Natural killer cell treated with Interleukin-12 subunit alpha and Interleukin-12 subunit beta and Interleukin-15 and Interleukin-18, amount 100 ng/mL, for 72 hours (primary cell): ENCODE data around the gene C2CD4C. TPM values are rescaled to one million over a fixed set of nuclear protein-coding genes. Genes with fewer than 3 reads are reported as not detected.
"Not testable (repeated sequence)": the region's sequence is repeated elsewhere in the genome, so short reads cannot be mapped to it uniquely, and the experiment has no call there.

ENCODE experiments used
- ATAC-seq, 2 donors: fragments of 150-1000 bp; cut with Tn5 transposase in 1 of 2; sonication (Bioruptor Pico), chemical (Tn5 transposase) in 1 of 2; 2 replicates each; pipeline ENCODE4 v1.10.0; 2021
- DNase-seq: peaks from one replicate; pipeline ENCODE4 v3.0.0; 2022; ENCODE audit warnings: low spot score
- H3K27ac Mint-ChIP-seq, 2 donors: 1 replicate in 1 of 2; 2 replicates in 1 of 2; pipeline ENCODE4 v1.8.0; 2022; ENCODE audit warnings: mixed read lengths in 2 of 2, mild to moderate bottlenecking in 1 of 2, moderate library complexity in 1 of 2
- H3K27me3 Mint-ChIP-seq, 2 donors: 1 replicate in 1 of 2; 2 replicates in 1 of 2; pipeline ENCODE4 v1.8.0; 2022; ENCODE audit warnings: mixed read lengths in 2 of 2
- H3K36me3 Mint-ChIP-seq: one replicate; pipeline ENCODE4 v1.8.0; 2022; ENCODE audit warnings: mixed read lengths
- H3K4me1 Mint-ChIP-seq, 2 donors: 1 replicate in 1 of 2; 2 replicates in 1 of 2; pipeline ENCODE4 v1.8.0; 2022; ENCODE audit warnings: low read depth in 2 of 2, mixed read lengths in 2 of 2, mild to moderate bottlenecking in 1 of 2
- H3K4me3 Mint-ChIP-seq: one replicate; pipeline ENCODE4 v1.8.0; 2022; ENCODE audit warnings: mixed read lengths
- H3K9me3 Mint-ChIP-seq: 2 replicates; pipeline ENCODE4 v1.8.0; 2022; ENCODE audit warnings: mixed read lengths
- total RNA-seq, 2 donors: library from RNA; stranded (reverse); gene quantifications; one replicate each; pipeline ENCODE4 v1.2.3, GENCODE V29; 2022

C2CD4C gene
- total RNA-seq, 2 donors from 2014 or later: not detected

DNA sequence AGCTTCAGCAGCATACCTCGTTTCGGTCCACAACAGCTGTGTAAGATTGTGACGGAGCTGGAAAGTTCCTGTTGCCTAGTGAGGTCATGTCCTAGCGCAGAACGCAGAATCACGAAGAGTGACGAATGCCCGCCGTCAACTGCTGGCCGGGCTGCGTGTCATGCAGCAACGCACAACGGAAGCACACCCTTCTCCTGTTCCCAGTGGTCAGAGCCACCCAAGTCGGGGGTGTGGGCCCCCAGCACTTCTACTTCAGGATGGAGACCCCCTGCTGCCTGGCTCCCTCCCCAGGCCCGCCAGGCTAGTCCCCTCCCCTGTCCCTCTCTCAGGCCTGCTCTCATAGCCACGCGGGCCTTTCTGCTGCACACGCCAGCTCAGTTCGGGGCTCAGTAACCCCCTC lies 25.9 kb downstream of the C2CD4C start:
- ATAC-seq: no peak
- Mint-ChIP-seq H3K4me3 (no peak overlapping the region), H3K27me3 (peaks cover 31 to 53% of the 10 kb centered on the region in 2 donors), H3K4me1 (peaks cover 3 to 5% of the 10 kb centered on the region in 2 donors), H3K9me3 (no peaks in the 10 kb centered on the region), H3K27ac (no peak overlapping the region), H3K36me3 (no peaks in the 10 kb centered on the region)
- no peak for DNase-seq

- not testable (repeated sequence) for H3K9me3 Mint-ChIP-seq, H3K27ac Mint-ChIP-seq, DNase-seq, H3K36me3 Mint-ChIP-seq, ATAC-seq, H3K4me1 Mint-ChIP-seq
- peak overlapping the region; percentile 5 for H3K4me3 Mint-ChIP-seq
- peaks cover 33 to 51% of the 10 kb centered on the region in 2 donors for H3K27me3 Mint-ChIP-seq
These were observed 26.4 kb downstream of the C2CD4C start for GRCh38 chr19:382578-382977.

- not testable (repeated sequence) for H3K36me3 Mint-ChIP-seq, H3K4me3 Mint-ChIP-seq, H3K27ac Mint-ChIP-seq, H3K9me3 Mint-ChIP-seq, DNase-seq, ATAC-seq, H3K4me1 Mint-ChIP-seq
- peaks cover 30 to 46% of the 10 kb centered on the region in 2 donors for H3K27me3 Mint-ChIP-seq
These were observed 27.0 kb downstream of the C2CD4C start for GRCh38 chr19:381901-382300.

GRCh38 chr19:380618-381219 lies 28.2 kb downstream of the C2CD4C start:
- H3K4me1 Mint-ChIP-seq, H3K9me3 Mint-ChIP-seq, ATAC-seq, H3K36me3 Mint-ChIP-seq, DNase-seq, H3K4me3 Mint-ChIP-seq, H3K27ac Mint-ChIP-seq: not testable (repeated sequence)
- H3K27me3 Mint-ChIP-seq: peaks cover 25 to 38% of the 10 kb centered on the region in 2 donors

GRCh38 chr19:379796-380195 lies 29.2 kb downstream of the C2CD4C start:
- H3K27me3 Mint-ChIP-seq: peaks cover 24 to 36% of the 10 kb centered on the region in 2 donors
- ATAC-seq (no peak), DNase-seq (no peak)
- H3K4me3 Mint-ChIP-seq: no peak overlapping the region
- no peaks in the 10 kb centered on the region for H3K36me3 Mint-ChIP-seq
- peaks cover 3 to 5% of the 10 kb centered on the region in 2 donors for H3K4me1 Mint-ChIP-seq
- H3K27ac Mint-ChIP-seq: no peak overlapping the region
- no peaks in the 10 kb centered on the region for H3K9me3 Mint-ChIP-seq

DNA sequence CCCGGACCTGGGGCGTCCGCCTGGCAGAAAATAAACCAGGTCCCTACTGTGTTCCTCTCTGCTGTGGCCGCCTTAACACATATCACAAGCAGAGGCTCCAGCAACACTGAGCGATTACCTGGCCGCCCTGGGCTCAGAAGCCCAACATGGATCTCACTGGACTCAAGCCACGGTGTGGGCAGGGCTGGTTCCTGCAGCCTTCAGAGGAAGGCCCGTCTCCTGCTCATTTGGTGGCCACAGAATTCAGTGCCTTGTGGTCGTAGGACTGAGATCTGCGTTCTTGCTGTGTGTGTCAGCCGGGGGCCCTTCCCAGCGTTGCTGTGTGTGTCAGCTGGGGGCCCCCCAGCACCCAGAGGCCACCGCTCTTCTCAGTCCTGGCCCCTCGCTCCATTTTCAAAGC lies 30.2 kb downstream of the C2CD4C start:
- no peak overlapping the region for H3K4me3 Mint-ChIP-seq
- H3K4me1 Mint-ChIP-seq: peaks cover 3 to 5% of the 10 kb centered on the region in 2 donors
- H3K36me3 Mint-ChIP-seq: no peaks in the 10 kb centered on the region
- H3K9me3 Mint-ChIP-seq: no peaks in the 10 kb centered on the region
- H3K27ac Mint-ChIP-seq: no peak overlapping the region
- ATAC-seq: peak in 1 of 2 donors; percentile 5
- no peak for DNase-seq
- peaks cover 15 to 28% of the 10 kb centered on the region in 2 donors for H3K27me3 Mint-ChIP-seq

DNA sequence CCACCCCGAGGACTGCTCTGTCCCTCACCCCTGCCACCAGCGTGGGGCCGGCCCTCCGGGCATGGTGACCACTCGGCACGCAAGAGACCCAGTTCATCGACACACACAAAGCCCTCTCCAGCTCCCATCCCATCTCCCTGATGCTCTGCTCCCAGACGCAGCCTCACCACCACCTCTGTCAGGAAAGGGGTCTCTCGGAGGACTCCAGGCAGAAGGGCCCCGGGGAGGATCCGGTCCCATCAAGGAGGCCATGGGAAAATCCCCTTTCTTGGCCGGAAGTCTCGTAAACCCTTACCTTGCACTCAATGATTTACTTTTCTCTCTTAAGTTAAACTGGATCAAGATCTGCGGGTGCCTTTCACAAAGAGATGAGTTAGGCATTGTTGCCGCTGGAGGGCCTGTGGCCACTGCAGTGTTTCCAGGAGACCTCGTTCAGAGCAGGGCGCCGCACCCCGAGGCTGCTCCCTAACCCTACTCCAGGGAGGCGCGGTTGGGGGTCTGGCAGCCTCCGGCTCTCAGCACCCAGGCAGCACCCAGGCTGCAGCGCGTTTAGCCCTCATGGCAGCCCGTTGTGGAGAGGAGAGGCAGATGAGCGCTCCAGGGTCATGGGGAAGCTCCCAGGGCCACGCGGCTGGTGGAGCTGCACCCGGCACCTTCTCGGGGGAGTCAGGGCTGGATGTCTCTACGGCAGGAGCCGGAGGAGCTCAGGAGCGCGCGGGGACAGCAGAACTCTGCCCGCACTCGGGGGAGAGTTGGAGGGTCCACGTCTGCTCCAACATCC lies 31.0 kb downstream of the C2CD4C start:
- no peak overlapping the region for H3K27ac Mint-ChIP-seq
- H3K27me3 Mint-ChIP-seq: peaks cover 10 to 21% of the 10 kb centered on the region in 2 donors
- DNase-seq (no peak), ATAC-seq (peak in 1 of 2 donors; percentile 32)
- H3K4me1 Mint-ChIP-seq: peaks cover 3 to 5% of the 10 kb centered on the region in 2 donors
- no peaks in the 10 kb centered on the region for H3K9me3 Mint-ChIP-seq
- H3K4me3 Mint-ChIP-seq: no peak overlapping the region
- no peaks in the 10 kb centered on the region for H3K36me3 Mint-ChIP-seq

DNA sequence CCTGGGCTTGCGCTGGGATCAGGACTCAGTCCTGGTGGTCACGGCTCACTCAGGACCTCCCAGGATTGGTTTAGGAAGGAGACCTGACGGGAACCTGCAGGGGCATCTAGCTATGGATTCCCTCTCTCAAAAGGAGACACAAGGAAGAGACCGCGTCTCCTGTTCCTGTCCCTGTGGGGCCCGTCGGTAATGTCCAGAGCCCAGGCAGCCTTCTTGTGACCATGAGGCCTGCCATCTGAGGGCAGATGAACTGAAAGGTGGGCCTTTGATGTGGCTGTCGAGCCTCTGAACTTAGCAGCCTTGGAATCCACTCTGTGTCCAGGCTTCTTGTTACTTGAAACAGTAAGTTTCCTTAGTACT lies 32.9 kb downstream of the C2CD4C start:
- H3K4me1 Mint-ChIP-seq: no peaks in the 10 kb centered on the region
- no peak for ATAC-seq
- H3K27me3 Mint-ChIP-seq: peaks cover 8 to 15% of the 10 kb centered on the region in 2 donors
- no peak overlapping the region for H3K4me3 Mint-ChIP-seq
- H3K27ac Mint-ChIP-seq: no peak overlapping the region
- no peak for DNase-seq
- H3K9me3 Mint-ChIP-seq: no peaks in the 10 kb centered on the region
- H3K36me3 Mint-ChIP-seq: no peaks in the 10 kb centered on the region

GRCh38 chr19:375395-376110 lies 33.4 kb downstream of the C2CD4C start:
- H3K36me3 Mint-ChIP-seq: no peaks in the 10 kb centered on the region
- H3K27ac Mint-ChIP-seq: no peak overlapping the region
- ATAC-seq: no peak
- no peak overlapping the region for H3K4me3 Mint-ChIP-seq
- DNase-seq: no peak
- H3K27me3 Mint-ChIP-seq: peaks cover 8 to 12% of the 10 kb centered on the region in 2 donors
- no peaks in the 10 kb centered on the region for H3K4me1 Mint-ChIP-seq
- H3K9me3 Mint-ChIP-seq: no peaks in the 10 kb centered on the region

DNA sequence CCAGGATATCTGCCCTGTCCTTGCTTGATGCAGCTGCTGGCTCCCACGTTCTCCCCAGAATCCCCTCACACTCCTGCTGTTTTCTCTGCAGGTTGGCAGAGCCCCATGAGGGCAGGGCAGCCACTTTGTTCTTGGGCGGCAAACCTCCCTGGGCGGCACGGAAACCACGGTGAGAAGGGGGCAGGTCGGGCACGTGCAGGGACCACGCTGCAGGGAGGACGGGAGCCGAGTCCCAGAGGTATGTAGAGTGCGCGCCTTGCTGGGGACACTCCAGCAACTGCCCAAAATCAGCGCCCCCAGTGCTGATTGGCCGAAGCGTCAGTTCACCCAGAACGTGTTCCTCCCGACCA lies 34.1 kb downstream of the C2CD4C start:
- no peaks in the 10 kb centered on the region for H3K36me3 Mint-ChIP-seq
- no peak overlapping the region for H3K4me3 Mint-ChIP-seq
- no peaks in the 10 kb centered on the region for H3K4me1 Mint-ChIP-seq
- no peak for DNase-seq
- no peak for ATAC-seq
- H3K27me3 Mint-ChIP-seq: peaks cover 8% of the 10 kb centered on the region in 2 donors
- H3K27ac Mint-ChIP-seq: no peak overlapping the region
- H3K9me3 Mint-ChIP-seq: no peaks in the 10 kb centered on the region

DNA sequence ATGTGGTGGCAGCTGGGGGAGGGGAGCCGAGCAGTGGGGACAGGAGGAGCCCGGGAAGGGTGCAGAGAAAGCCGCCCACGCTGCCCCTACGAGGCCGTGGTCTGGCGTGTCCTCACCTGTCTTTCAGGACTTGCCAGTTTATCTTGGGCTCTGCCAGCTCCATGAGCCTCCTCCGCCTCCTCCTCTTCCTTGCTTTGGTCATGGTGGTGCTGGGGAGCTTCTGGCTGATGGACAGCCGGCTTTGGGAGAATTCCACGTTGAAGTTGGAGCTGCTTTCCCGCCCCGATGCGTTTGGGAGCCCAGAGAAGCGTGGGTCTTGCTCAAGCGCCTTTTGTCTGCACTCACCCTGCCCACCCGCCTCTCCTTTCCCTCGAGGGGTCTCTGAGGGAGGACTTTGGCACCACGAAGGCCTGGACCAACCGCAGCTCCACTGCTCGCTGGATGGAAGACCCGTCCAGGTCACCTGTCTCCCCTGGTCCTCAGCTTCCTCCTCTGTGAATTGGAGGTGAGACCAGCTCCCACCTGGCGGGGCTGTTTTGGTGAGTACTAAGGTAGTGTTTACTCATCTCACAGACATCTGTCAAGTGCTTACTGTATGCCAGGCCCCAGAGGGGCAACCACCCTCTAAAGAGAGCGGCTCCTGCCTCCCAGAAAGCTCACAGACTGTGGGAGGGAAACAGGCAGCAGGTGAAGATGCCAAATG lies 34.6 kb downstream of the C2CD4C start:
- Mint-ChIP-seq H3K27ac (no peak overlapping the region), H3K4me3 (no peak overlapping the region), H3K9me3 (no peaks in the 10 kb centered on the region), H3K27me3 (peaks cover 8% of the 10 kb centered on the region in 2 donors), H3K36me3 (no peaks in the 10 kb centered on the region), H3K4me1 (no peaks in the 10 kb centered on the region)
- no peak for ATAC-seq
- no peak for DNase-seq

- no peak overlapping the region for H3K27ac Mint-ChIP-seq
- no peak overlapping the region for H3K4me3 Mint-ChIP-seq
- DNase-seq: no peak
- no peaks in the 10 kb centered on the region for H3K9me3 Mint-ChIP-seq
- no peak for ATAC-seq
- H3K36me3 Mint-ChIP-seq: no peaks in the 10 kb centered on the region
- H3K4me1 Mint-ChIP-seq: no peaks in the 10 kb centered on the region
- H3K27me3 Mint-ChIP-seq: peaks cover 8 to 11% of the 10 kb centered on the region in 2 donors
These were observed 35.4 kb downstream of the C2CD4C start for GRCh38 chr19:373391-374182.

DNA sequence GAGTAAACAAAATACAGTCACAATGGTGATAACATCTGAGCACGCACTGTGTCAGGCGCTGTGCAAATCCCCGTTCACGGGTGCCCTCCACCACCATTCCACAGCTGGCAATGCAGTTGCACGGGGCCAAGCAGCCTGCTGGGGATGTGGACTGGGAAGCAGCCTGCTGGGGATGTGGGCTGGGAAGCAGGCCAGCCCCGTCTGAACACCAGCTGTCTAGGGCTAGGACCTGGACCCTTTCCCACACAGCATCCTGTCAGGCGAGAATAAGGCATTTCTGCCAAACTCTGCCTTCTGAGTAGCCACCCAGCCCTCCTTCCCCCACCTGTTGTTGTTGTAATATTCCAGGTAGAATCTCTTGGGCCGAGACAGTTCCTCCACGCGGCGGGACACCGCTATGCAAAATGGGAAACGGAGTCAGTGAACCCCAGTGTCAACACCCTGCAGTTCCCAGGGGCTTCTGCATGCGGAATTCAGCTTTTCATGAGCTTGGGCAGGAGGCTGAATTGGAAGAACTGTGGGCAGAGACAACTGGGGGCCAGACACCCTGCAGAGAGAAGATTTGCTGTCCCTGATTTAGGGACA lies 36.5 kb downstream of the C2CD4C start:
- no peaks in the 10 kb centered on the region for H3K36me3 Mint-ChIP-seq
- peaks cover 8% of the 10 kb centered on the region in 2 donors for H3K27me3 Mint-ChIP-seq
- ATAC-seq: no peak
- DNase-seq: no peak
- H3K4me1 Mint-ChIP-seq: no peaks in the 10 kb centered on the region
- H3K9me3 Mint-ChIP-seq: no peaks in the 10 kb centered on the region
- no peak overlapping the region for H3K27ac Mint-ChIP-seq
- H3K4me3 Mint-ChIP-seq: no peak overlapping the region
